Islet precursor cell (in vitro differentiated cells): ENCODE data around the gene MORC1.

Experiments used
- DNase-seq: peaks from one replicate; pipeline ENCODE4 v3.0.0-alpha.2; 2018

Gene MORC1

GRCh38 chr3:108931035-108931434, 186.9 kb downstream of the MORC1 start:
- no peak for DNase-seq

- DNase-seq = no peak
These were observed 199.1 kb downstream of the MORC1 start for GRCh38 chr3:108918866-108919265.

GRCh38 chr3:108914774-108915641, 202.9 kb downstream of the MORC1 start:
- DNase-seq = peak; percentile 85

DNA sequence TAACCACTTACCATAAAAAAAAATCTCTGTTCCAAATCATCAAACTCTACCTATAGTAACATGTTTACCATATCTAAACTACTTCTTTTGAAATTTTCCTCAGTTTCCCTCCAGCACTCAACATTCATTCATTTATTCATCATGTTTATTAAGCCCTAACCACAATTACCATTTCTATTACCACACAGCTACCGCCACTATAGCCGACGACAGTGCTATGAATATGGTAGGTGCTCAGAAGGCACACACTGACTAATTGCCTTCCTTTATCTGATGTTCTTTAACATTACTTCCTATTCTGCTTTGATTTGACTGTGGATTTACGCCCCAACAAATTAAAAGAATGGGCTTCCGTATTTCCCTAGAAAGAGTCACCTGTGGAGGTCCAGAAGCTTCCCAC, 208.1 kb downstream of the MORC1 start:
- no peak for DNase-seq
